ENCODE data around the gene DEFB132. TPM values are rescaled to one million over a fixed set of nuclear protein-coding genes. Genes with fewer than 3 reads are reported as not detected.

DEFB132 gene
- total and polyA plus RNA-seq, 9 of the 15 experiments (the other 6 are each of a cell fraction or from before 2014, with no cell fraction given), result not detected

- TF ChIP-seq RBM25 (IDR thresholded peaks at IDR 0.05; ENCODE audit: low read depth, low read length, severe bottlenecking) (peak; percentile 9), TGIF2 (CRISPR knock-in tag; IDR thresholded peaks at IDR 0.05) (no peak), CTBP1 (IDR thresholded peaks at IDR 0.05; ENCODE audit: borderline replicate concordance) (peak; percentile 92), ARID1B (IDR thresholded peaks at IDR 0.05) (peak; percentile 45; the same call in 1 of the 2 replicates), MCM7 (IDR thresholded peaks at IDR 0.05) (no peak), ETV1 (tag; conservative IDR thresholded peaks at IDR 0.05; ENCODE audit: low read depth) (peak; percentile 79), ELF2 (CRISPR knock-in tag; IDR thresholded peaks at IDR 0.05) (0 out of 2 replicates have a peak, but pooled peaks have one; percentile 51), U2AF1 (optimal IDR thresholded peaks at IDR 0.05; ENCODE audit: low read depth, low read length) (peak; percentile 73), GTF2F1 (IDR thresholded peaks at IDR 0.05; ENCODE audit: low read depth, low read length) (no peak), E4F1 (CRISPR knock-in tag; IDR thresholded peaks at IDR 0.05; ENCODE audit: borderline replicate concordance) (no peak), E2F3 (CRISPR knock-in tag; IDR thresholded peaks at IDR 0.05) (no peak), ZNF197 (CRISPR knock-in tag; IDR thresholded peaks at IDR 0.05; ENCODE audit: low read depth) (peak; percentile 32; the same call in 1 of the 2 replicates), EP400 (IDR thresholded peaks at IDR 0.05) (peak; percentile 70), TBL1XR1 (IDR thresholded peaks at IDR 0.05; ENCODE audit: low read length in 2 of 2) (0 out of 4 replicates have a peak, but pooled peaks of 1 of the 2 experiments have one; percentile 52), STAT5B (CRISPR knock-in tag; IDR thresholded peaks at IDR 0.05) (no peak), MNT (conservative IDR thresholded peaks at IDR 0.05) (peak; percentile 50 to 80; a peak in 3 of 4 replicates)
- TF ChIP-seq, protein P1, sequence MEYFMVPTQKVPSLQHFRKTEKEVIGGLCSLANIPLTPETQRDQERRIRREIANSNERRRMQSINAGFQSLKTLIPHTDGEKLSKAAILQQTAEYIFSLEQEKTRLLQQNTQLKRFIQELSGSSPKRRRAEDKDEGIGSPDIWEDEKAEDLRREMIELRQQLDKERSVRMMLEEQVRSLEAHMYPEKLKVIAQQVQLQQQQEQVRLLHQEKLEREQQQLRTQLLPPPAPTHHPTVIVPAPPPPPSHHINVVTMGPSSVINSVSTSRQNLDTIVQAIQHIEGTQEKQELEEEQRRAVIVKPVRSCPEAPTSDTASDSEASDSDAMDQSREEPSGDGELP (CRISPR knock-in tag; IDR thresholded peaks at IDR 0.05; ENCODE audit: borderline replicate concordance), result peak; percentile 93
- TF ChIP-seq, protein P2, sequence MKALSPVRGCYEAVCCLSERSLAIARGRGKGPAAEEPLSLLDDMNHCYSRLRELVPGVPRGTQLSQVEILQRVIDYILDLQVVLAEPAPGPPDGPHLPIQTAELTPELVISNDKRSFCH (CRISPR knock-in tag; IDR thresholded peaks at IDR 0.05), result no peak
- TF ChIP-seq, protein P2 (tag; IDR thresholded peaks at IDR 0.05), result peak; percentile 35; the same call in 1 of the 2 replicates
- TF ChIP-seq, protein P3, sequence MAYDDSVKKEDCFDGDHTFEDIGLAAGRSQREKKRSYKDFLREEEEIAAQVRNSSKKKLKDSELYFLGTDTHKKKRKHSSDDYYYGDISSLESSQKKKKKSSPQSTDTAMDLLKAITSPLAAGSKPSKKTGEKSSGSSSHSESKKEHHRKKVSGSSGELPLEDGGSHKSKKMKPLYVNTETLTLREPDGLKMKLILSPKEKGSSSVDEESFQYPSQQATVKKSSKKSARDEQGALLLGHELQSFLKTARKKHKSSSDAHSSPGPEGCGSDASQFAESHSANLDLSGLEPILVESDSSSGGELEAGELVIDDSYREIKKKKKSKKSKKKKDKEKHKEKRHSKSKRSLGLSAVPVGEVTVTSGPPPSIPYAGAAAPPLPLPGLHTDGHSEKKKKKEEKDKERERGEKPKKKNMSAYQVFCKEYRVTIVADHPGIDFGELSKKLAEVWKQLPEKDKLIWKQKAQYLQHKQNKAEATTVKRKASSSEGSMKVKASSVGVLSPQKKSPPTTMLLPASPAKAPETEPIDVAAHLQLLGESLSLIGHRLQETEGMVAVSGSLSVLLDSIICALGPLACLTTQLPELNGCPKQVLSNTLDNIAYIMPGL (CRISPR knock-in tag; IDR thresholded peaks at IDR 0.05), result no peak
Measured at GRCh38 chr20:297098-297924, 39.8 kb downstream of the DEFB132 start, which contains the start of gene ZCCHC3 (continued).
